Fibroblast of mammary gland (primary cell): ENCODE measurements around the gene IL5.
"Not testable (repeated sequence)": the region's sequence is repeated elsewhere in the genome, so short reads cannot be mapped to it uniquely, and the experiment has no call there.

Experiments used
- DNase-seq: peaks from one replicate; pipeline ENCODE4 v3.0.0-alpha.2; 2010; ENCODE audit warnings: low read depth
- H3K4me3 ChIP-seq: 2 replicates; pipeline ENCODE4 v1.5.1; 2011; ENCODE audit warnings: low read depth, mild to moderate bottlenecking, low read length, moderate library complexity; ENCODE audit not compliant: control insufficient read depth
- CTCF ChIP-seq: conservative IDR thresholded peaks from 2 replicates; pipeline ENCODE4 v1.5.1; 2011; ENCODE audit warnings: low read depth, low read length, inconsistent platforms; ENCODE audit not compliant: control insufficient read depth, insufficient read depth

Gene IL5

GRCh38 chr5:132556153-132556762 is 12.9 kb upstream of the IL5 start:
- no peak for TF ChIP-seq CTCF
- H3K4me3 ChIP-seq: peak overlapping the region; percentile 86
- peak; percentile 64 for DNase-seq

GRCh38 chr5:132549576-132549975 is 6.3 kb upstream of the IL5 start:
- H3K4me3 ChIP-seq: no peak overlapping the region
- no peak for TF ChIP-seq CTCF
- DNase-seq: no peak

- H3K4me3 ChIP-seq, DNase-seq: not testable (repeated sequence)
Measured at GRCh38 chr5:132548834-132549233, 5.5 kb upstream of the IL5 start.

GRCh38 chr5:132547269-132547668 is 3.9 kb upstream of the IL5 start:
- no peak overlapping the region for H3K4me3 ChIP-seq
- no peak for DNase-seq
- no peak for TF ChIP-seq CTCF

GRCh38 chr5:132546108-132546507 is 2.8 kb upstream of the IL5 start:
- TF ChIP-seq CTCF: no peak
- H3K4me3 ChIP-seq: no peak overlapping the region
- DNase-seq: no peak

- TF ChIP-seq CTCF: no peak
- no peak overlapping the region for H3K4me3 ChIP-seq
- DNase-seq: no peak
Measured at GRCh38 chr5:132540764-132541163, 2.6 kb downstream of the IL5 start.

- DNase-seq: no peak
- H3K4me3 ChIP-seq: no peak overlapping the region
- TF ChIP-seq CTCF: no peak
Measured at GRCh38 chr5:132540149-132540548, 3.2 kb downstream of the IL5 start.
